Tibial nerve (tissue), 4 donors: Measurements from ENCODE around the gene BRD7. TPM values are rescaled to one million over a fixed set of nuclear protein-coding genes. Genes with fewer than 3 reads are reported as not detected.

ENCODE experiments used
- DNase-seq, 2 donors: peaks; one replicate each; pipeline ENCODE4 v3.0.0-alpha.2; 2019; ENCODE audit warnings: low spot score in 2 of 2
- H3K27ac ChIP-seq, 4 donors: fragments of 200-600 bp; sonication (generic) in 3 of 4; one replicate each; pipeline ENCODE4 v1.5.1; 2017 to 2019; ENCODE audit warnings: mild to moderate bottlenecking in 1 of 4
- H3K27me3 ChIP-seq, 2 donors: fragments of 200-600 bp; sonication (generic) in 1 of 2; one replicate each; pipeline versions ENCODE4 v1.5.1 to v1.6.0; 2017 to 2019
- H3K36me3 ChIP-seq, 3 donors: fragments of 200-600 bp; sonication (generic); one replicate each; pipeline ENCODE4 v1.5.1; 2018 to 2019
- H3K4me1 ChIP-seq, 4 donors: fragments of 200-600 bp; sonication (generic) in 3 of 4; one replicate each; pipeline ENCODE4 v1.5.1; 2017 to 2019
- H3K4me3 ChIP-seq, 4 donors: fragments of 200-600 bp; sonication (generic) in 3 of 4; one replicate each; pipeline ENCODE4 v1.5.1; 2017 to 2019; ENCODE audit warnings: mild to moderate bottlenecking in 1 of 4, moderate library complexity in 1 of 4
- H3K9me3 ChIP-seq, 4 donors: fragments of 200-600 bp; sonication (generic) in 3 of 4; one replicate each; pipeline ENCODE4 v1.5.1; 2017 to 2019
- CTCF ChIP-seq, 5 experiments: fragments of 200-600 bp in 3 of 5; fragments of 450-650 bp in 2 of 5; sonication (generic) in 3 of 5; IDR thresholded peaks; one replicate each; pipeline ENCODE4 v1.5.1; 2016 to 2019; ENCODE audit warnings: antibody characterized with exemption in 5 of 5, mild to moderate bottlenecking in 3 of 5, moderate library complexity in 2 of 5
- EP300 ChIP-seq, 2 donors: sonication (generic); formaldehyde crosslinking; IDR thresholded peaks; one replicate each; pipeline ENCODE4 v1.6.1; 2017; ENCODE audit warnings: antibody characterized with exemption in 2 of 2, mild to moderate bottlenecking in 1 of 2
- POLR2A ChIP-seq, 2 donors: fragments of 450-650 bp; IDR thresholded peaks; one replicate each; pipeline ENCODE4 v1.6.1; 2017; ENCODE audit warnings: antibody characterized with exemption in 2 of 2, mild to moderate bottlenecking in 2 of 2, moderate library complexity in 2 of 2
- WGBS, 2 donors: methylation state at CpG; one replicate each; pipeline ENCODE4 v1.1.5; 2018; 5-methylcytosine and 5-hydroxymethylcytosine counted together
- total RNA-seq, 4 donors: library from RNA; depleted of rRNA; stranded (reverse); fragments of >200 nt; gene quantifications; one replicate each; pipeline ENCODE4 v1.1.0, GENCODE V29; 2016

The BRD7 gene
- total RNA-seq, 4 donors from 2014 or later: 35.4 to 55.7 (median 41.6) TPM

DNA sequence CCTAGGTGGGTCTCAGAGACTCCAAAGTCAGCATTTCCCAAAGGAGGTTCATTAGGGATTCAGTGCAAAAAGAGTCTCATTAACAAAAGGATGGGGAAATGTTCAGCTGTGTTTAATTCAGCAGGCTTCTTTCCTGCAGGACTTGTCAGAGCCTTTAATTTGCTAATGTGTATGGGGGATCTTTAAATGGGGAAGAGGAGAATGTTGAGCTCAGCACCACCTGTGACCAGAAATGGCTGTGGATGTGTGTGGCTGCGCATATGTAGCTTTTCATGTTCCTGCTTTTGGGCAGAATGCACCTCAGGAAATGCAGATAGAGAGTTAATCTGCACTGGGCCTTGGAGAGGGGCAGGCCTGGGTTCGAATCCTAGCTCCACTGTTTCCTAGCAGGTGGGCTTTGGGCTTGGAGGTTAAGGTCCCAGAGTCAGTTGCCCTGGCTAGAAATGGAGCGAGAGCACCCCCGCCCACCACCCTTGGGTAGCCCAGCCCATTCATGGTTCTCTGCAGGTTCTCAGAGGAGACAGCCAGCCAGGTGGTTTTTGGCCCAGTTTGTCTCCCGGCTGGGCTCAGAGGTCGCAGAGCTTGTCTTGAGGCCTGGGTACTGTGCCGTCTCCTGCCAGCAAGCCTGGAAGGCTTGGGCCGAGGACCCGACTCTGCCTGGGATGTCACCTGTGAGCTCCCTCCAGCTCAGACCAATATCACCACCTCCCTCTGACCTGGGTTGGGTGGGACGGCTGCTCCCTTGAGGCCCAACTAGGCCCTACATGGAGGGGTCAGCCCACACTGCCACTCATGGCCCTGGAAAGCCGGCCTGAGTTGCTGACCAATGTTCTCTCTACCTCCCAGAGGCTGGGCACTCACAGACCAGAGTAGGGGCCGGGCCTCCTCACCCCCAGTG, 93.1 kb downstream of the BRD7 start:
- H3K27me3 ChIP-seq: no peaks in the 10 kb centered on the region
- peak overlapping the region in 2 of 4 donors; percentile 36 to 42 for H3K4me3 ChIP-seq
- 78 to 82% methylated on average over 4 to 12 of the region's 12 CpGs for WGBS, 2 donors
- H3K36me3 ChIP-seq: no peaks in the 10 kb centered on the region
- no peak for DNase-seq
- H3K4me1 ChIP-seq: peaks cover 0 to 20% (median 5%) of the 10 kb centered on the region in 4 donors
- no peak for TF ChIP-seq EP300 (IDR thresholded peaks at IDR 0.05)
- TF ChIP-seq CTCF (IDR thresholded peaks at IDR 0.05): no peak
- TF ChIP-seq POLR2A (IDR thresholded peaks at IDR 0.05): no peak
- peak overlapping the region in 2 of 4 donors; percentile 76 to 86 for H3K27ac ChIP-seq
- H3K9me3 ChIP-seq: no peaks in the 10 kb centered on the region

DNA sequence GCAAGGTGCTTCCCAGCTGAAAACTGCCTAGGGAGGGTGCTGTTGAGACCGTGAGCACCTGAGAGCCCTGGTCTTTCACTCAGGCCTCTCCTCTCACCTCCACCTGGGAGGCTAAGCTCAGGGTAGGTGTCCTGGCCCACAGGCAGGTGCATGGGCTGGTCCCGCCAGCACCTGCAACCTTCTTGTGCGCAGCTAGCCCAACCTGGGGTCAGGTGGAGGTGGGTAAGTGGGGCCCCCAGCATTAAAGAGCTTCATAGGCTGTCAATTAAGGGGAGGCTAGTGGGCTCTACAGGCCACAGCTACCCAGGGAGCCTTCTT, 93.7 kb downstream of the BRD7 start:
- H3K4me3 ChIP-seq: peak overlapping the region in 2 of 4 donors; percentile 36 to 42
- H3K36me3 ChIP-seq: no peaks in the 10 kb centered on the region
- TF ChIP-seq CTCF (IDR thresholded peaks at IDR 0.05): no peak
- no peak for TF ChIP-seq EP300 (IDR thresholded peaks at IDR 0.05)
- TF ChIP-seq POLR2A (IDR thresholded peaks at IDR 0.05): no peak
- no peaks in the 10 kb centered on the region for H3K27me3 ChIP-seq
- H3K27ac ChIP-seq: peak overlapping the region in 3 of 4 donors; percentile 64 to 86 (median 76)
- no peak for DNase-seq
- H3K9me3 ChIP-seq: no peaks in the 10 kb centered on the region
- WGBS, 2 donors: 82 to 90% methylated on average over 3 of the region's 3 CpGs
- peaks cover 0 to 20% (median 5%) of the 10 kb centered on the region in 4 donors for H3K4me1 ChIP-seq

GRCh38 chr16:50274326-50275097, 94.3 kb downstream of the BRD7 start:
- 61 to 70% methylated on average over 6 to 17 of the region's 18 CpGs for WGBS, 2 donors
- Histone ChIP-seq H3K36me3 (no peaks in the 10 kb centered on the region), H3K27me3 (no peaks in the 10 kb centered on the region), H3K27ac (peak overlapping the region; percentile 18 to 86 (median 70)), H3K9me3 (no peaks in the 10 kb centered on the region), H3K4me3 (peak overlapping the region; percentile 10 to 42 (median 24)), H3K4me1 (peaks cover 0 to 20% (median 5%) of the 10 kb centered on the region in 4 donors)
- TF ChIP-seq CTCF (IDR thresholded peaks at IDR 0.05) (no peak), POLR2A (IDR thresholded peaks at IDR 0.05) (no peak), EP300 (IDR thresholded peaks at IDR 0.05) (no peak)
- DNase-seq: no peak

DNA sequence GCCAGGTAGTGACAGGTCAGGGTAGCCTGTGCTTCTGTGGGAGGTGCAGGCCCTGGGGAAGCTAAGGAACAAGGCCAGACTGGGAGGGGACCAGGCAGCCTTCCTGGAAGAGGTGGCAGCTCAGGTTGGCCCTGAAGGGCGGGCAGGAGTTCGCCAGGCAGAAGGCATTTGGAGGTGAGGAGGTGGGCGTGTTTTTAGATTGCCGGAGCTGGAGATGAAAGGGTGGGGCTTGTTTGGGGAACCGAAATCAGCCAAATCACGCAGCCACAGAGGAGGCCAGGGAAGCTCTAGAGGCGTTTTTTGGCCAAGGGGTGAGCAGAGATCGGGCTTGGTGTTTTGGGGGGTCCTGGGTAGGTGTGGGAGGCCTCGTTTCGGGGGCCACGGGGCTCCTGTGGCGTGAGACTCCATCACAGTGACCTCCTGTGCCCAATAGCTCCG, 94.9 kb downstream of the BRD7 start:
- Histone ChIP-seq H3K27me3 (no peaks in the 10 kb centered on the region), H3K4me1 (peaks cover 0 to 20% (median 5%) of the 10 kb centered on the region in 4 donors), H3K4me3 (peak overlapping the region in 3 of 4 donors; percentile 11 to 42 (median 36)), H3K27ac (peak overlapping the region; percentile 18 to 86 (median 70)), H3K9me3 (no peaks in the 10 kb centered on the region), H3K36me3 (no peaks in the 10 kb centered on the region)
- 63 to 65% methylated on average over 13 of the region's 13 CpGs for WGBS, 2 donors
- DNase-seq: no peak
- TF ChIP-seq CTCF (IDR thresholded peaks at IDR 0.05) (no peak), EP300 (IDR thresholded peaks at IDR 0.05) (no peak), POLR2A (IDR thresholded peaks at IDR 0.05) (no peak)

DNA sequence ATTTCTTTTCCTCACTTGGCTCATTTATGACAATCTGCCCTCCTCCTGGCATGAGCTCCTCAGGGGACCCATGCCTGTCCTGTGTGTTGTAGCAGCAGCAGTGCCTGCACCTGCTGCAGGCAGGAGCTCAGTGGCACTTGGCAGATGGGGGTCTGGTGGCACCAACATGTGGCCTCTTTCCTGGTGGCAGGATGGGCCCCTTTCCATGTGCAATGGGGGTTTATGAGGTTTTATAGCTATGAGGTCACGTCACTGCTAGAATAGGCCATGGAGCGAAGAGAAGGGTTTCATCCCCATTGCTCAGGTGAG, 95.5 kb downstream of the BRD7 start:
- no peak for DNase-seq
- peaks cover 0 to 20% (median 5%) of the 10 kb centered on the region in 4 donors for H3K4me1 ChIP-seq
- no peaks in the 10 kb centered on the region for H3K27me3 ChIP-seq
- peak overlapping the region in 2 of 4 donors; percentile 64 to 86 for H3K27ac ChIP-seq
- H3K9me3 ChIP-seq: no peaks in the 10 kb centered on the region
- no peaks in the 10 kb centered on the region for H3K36me3 ChIP-seq
- H3K4me3 ChIP-seq: no peak overlapping the region
- 67 to 92% methylated on average over 1 to 2 of the region's 2 CpGs for WGBS, 2 donors
- TF ChIP-seq POLR2A (IDR thresholded peaks at IDR 0.05) (no peak), EP300 (IDR thresholded peaks at IDR 0.05) (no peak), CTCF (IDR thresholded peaks at IDR 0.05) (no peak)
